RWPE2 (cell line): ENCODE measurements around the gene SCYGR4.

Source experiments
- ATAC-seq: fragments of 200-7000 bp; cut with Tn5 transposase; 3 replicates; pipeline ENCODE4 v1.9.1; 2021; ENCODE audit warnings: low read depth
- DNase-seq: peaks from one replicate; pipeline ENCODE4 v3.0.0-alpha.2; 2020; ENCODE audit warnings: low spot score
- H3K27ac ChIP-seq: fragments of 450-650 bp; 2 replicates; pipeline ENCODE4 v1.5.1; 2017; ENCODE audit warnings: mild to moderate bottlenecking; ENCODE audit not compliant: poor library complexity, severe bottlenecking
- H3K27me3 ChIP-seq: fragments of 250-450 bp; sonication (Bioruptor Pico); 2 replicates; pipeline ENCODE4 v1.5.1; 2021; ENCODE audit warnings: mild to moderate bottlenecking, moderate library complexity; ENCODE audit not compliant: insufficient read depth, poor library complexity, severe bottlenecking
- H3K36me3 ChIP-seq: fragments of 250-450 bp; sonication (Bioruptor Pico); 2 replicates; pipeline ENCODE4 v1.5.1; 2020; ENCODE audit warnings: low read depth, mild to moderate bottlenecking, moderate library complexity
- H3K4me1 ChIP-seq: fragments of 250-450 bp; sonication (Bioruptor Pico); 2 replicates; pipeline ENCODE4 v1.5.1; 2021; ENCODE audit warnings: mild to moderate bottlenecking, moderate library complexity; ENCODE audit not compliant: insufficient read depth, poor library complexity, severe bottlenecking
- H3K4me3 ChIP-seq: fragments of 250-450 bp; sonication (Bioruptor Pico); 2 replicates; pipeline ENCODE4 v1.5.1; 2021; ENCODE audit warnings: mild to moderate bottlenecking, moderate library complexity; ENCODE audit not compliant: severe bottlenecking
- H3K9me3 ChIP-seq: fragments of 250-450 bp; sonication (Bioruptor Pico); 2 replicates; pipeline ENCODE4 v1.5.1; 2021; ENCODE audit warnings: mild to moderate bottlenecking, moderate library complexity; ENCODE audit not compliant: severe bottlenecking
- CTCF ChIP-seq: fragments of 450-650 bp; IDR thresholded peaks from one replicate; pipeline ENCODE4 v1.5.1; 2017; ENCODE audit warnings: mild to moderate bottlenecking, moderate library complexity; ENCODE audit not compliant: poor library complexity, severe bottlenecking

The SCYGR4 gene

GRCh38 chr2:227606476-227606875 is 10.8 kb upstream of the SCYGR4 start:
- Histone ChIP-seq H3K9me3 (no peaks in the 10 kb centered on the region), H3K4me3 (no peak overlapping the region), H3K27me3 (no peaks in the 10 kb centered on the region), H3K4me1 (no peaks in the 10 kb centered on the region), H3K36me3 (no peaks in the 10 kb centered on the region), H3K27ac (no peak overlapping the region)
- DNase-seq (no peak), ATAC-seq (no peak)
- no peak for TF ChIP-seq CTCF

DNA sequence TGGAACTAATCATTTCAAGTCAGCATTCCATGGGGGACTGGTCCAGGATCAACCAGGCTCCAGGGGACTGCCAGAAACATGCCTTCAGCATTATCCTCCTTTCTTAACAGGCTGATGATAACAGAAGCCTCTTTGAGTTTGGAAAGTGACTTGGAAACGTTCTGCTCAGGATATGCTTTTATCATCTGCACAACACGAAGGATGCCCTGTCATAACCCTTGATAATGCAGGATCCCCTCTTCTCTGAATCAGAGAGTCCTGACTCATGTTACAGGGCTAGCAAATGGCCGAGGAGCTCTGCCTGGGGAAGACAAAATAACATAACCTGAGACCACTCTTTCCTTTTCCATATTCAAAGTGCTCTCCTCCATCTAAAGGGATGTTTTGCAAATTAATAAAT is 9.4 kb upstream of the SCYGR4 start:
- TF ChIP-seq CTCF, result no peak
- Histone ChIP-seq H3K4me1 (no peaks in the 10 kb centered on the region), H3K27me3 (no peaks in the 10 kb centered on the region), H3K27ac (no peak overlapping the region), H3K36me3 (no peaks in the 10 kb centered on the region), H3K9me3 (no peaks in the 10 kb centered on the region), H3K4me3 (no peak overlapping the region)
- DNase-seq, result no peak
- ATAC-seq, result no peak

- DNase-seq (no peak), ATAC-seq (no peak)
- Histone ChIP-seq H3K4me1 (no peaks in the 10 kb centered on the region), H3K36me3 (no peaks in the 10 kb centered on the region), H3K4me3 (no peak overlapping the region), H3K27me3 (no peaks in the 10 kb centered on the region), H3K27ac (no peak overlapping the region), H3K9me3 (no peaks in the 10 kb centered on the region)
- no peak for TF ChIP-seq CTCF
Measured at GRCh38 chr2:227608561-227609338, 8.5 kb upstream of the SCYGR4 start.

- Histone ChIP-seq H3K27me3 (no peaks in the 10 kb centered on the region), H3K4me3 (no peak overlapping the region), H3K4me1 (no peaks in the 10 kb centered on the region), H3K9me3 (no peaks in the 10 kb centered on the region), H3K27ac (no peak overlapping the region), H3K36me3 (no peaks in the 10 kb centered on the region)
- no peak for DNase-seq
- no peak for TF ChIP-seq CTCF
- ATAC-seq, result no peak
Measured at GRCh38 chr2:227610123-227610522, 7.2 kb upstream of the SCYGR4 start.

- no peaks in the 10 kb centered on the region for H3K9me3 ChIP-seq
- no peak overlapping the region for H3K27ac ChIP-seq
- ATAC-seq (no peak), DNase-seq (no peak)
- H3K4me3 ChIP-seq, result no peak overlapping the region
- TF ChIP-seq CTCF, result no peak
- no peaks in the 10 kb centered on the region for H3K36me3 ChIP-seq
- H3K27me3 ChIP-seq, result no peaks in the 10 kb centered on the region
- H3K4me1 ChIP-seq, result no peaks in the 10 kb centered on the region
Measured at GRCh38 chr2:227612546-227613271, 4.6 kb upstream of the SCYGR4 start.
